Stomach smooth muscle (tissue), 2 donors: Measurements from ENCODE around the gene TRAF3.

Source experiments
- H3K27ac ChIP-seq: one replicate; pipeline ENCODE4 v1.7.0; 2013; ENCODE audit warnings: mild to moderate bottlenecking, low read length, inconsistent platforms
- H3K27me3 ChIP-seq, 2 donors: one replicate each; pipeline ENCODE4 v1.7.0; 2013; ENCODE audit warnings: low read length in 2 of 2; ENCODE audit not compliant: insufficient read depth in 2 of 2, control insufficient read depth in 1 of 2
- H3K36me3 ChIP-seq, 2 donors: one replicate each; pipeline ENCODE4 v1.7.0; 2013; ENCODE audit warnings: low read length in 2 of 2; ENCODE audit not compliant: control insufficient read depth in 2 of 2, insufficient read depth in 2 of 2
- H3K4me1 ChIP-seq: one replicate; pipeline ENCODE4 v1.7.0; 2013; ENCODE audit warnings: low read length; ENCODE audit not compliant: control insufficient read depth, insufficient read depth
- H3K4me3 ChIP-seq, 2 donors: one replicate each; pipeline ENCODE4 v1.7.0; 2013; ENCODE audit warnings: low read length in 2 of 2
- H3K9ac ChIP-seq, 2 donors: one replicate each; pipeline ENCODE4 v1.7.0; 2013; ENCODE audit warnings: low read length in 2 of 2, mild to moderate bottlenecking in 1 of 2
- H3K9me3 ChIP-seq, 2 donors: one replicate each; pipeline ENCODE4 v1.7.0; 2013; ENCODE audit warnings: low read length in 2 of 2; ENCODE audit not compliant: control insufficient read depth in 2 of 2
- donor health status: healthy.
- donor health status: Pancreatic carcinoma.

Gene TRAF3

DNA sequence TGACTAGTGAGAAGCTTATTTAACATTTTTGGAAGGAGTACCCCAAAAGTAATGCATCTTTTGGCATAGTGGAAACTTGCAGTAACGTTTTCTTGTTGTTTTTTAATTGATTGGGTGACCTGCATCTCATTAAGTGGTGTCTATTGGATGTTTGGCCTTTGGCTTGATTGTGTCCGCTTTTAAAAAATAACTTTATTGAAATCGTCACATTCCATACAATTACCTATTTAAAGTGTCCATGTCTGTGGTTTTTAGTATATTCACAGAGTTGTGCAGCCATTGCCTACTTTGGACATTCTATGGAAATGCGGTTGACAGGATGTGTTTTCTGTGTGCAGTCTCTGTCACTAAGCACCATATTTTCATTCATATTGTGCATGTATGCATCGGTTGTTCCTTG is 46.3 kb downstream of the TRAF3 start:
- H3K27me3 ChIP-seq: no peaks in the 10 kb centered on the region
- no peak overlapping the region for H3K9ac ChIP-seq
- no peaks in the 10 kb centered on the region for H3K9me3 ChIP-seq
- H3K4me1 ChIP-seq: peaks cover 2% of the 10 kb centered on the region
- no peak overlapping the region for H3K4me3 ChIP-seq
- H3K27ac ChIP-seq: no peak overlapping the region
- H3K36me3 ChIP-seq: no peaks in the 10 kb centered on the region

DNA sequence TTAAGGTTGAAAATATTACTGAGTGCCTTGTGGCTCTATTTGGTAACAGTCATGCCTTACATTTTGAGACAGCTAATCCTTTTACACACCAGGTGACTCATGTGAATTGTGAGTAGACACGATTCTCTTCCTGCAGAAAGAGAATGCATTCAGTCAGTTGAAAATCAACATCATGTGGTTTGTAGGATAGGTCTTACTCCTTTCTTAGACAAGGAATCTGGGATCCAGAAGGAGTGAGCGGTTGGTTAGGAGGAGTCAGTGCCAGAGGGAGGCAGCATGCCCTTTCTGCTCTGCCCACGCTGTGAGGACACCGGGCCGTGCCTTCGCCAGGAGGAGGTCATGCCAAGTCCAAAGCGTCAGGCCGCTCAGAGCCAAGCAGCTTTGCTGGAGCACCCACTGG is 47.6 kb downstream of the TRAF3 start:
- Histone ChIP-seq H3K9ac (no peak overlapping the region), H3K4me1 (peaks cover 5% of the 10 kb centered on the region), H3K4me3 (no peak overlapping the region), H3K27me3 (no peaks in the 10 kb centered on the region), H3K27ac (no peak overlapping the region), H3K36me3 (no peaks in the 10 kb centered on the region), H3K9me3 (no peaks in the 10 kb centered on the region)

DNA sequence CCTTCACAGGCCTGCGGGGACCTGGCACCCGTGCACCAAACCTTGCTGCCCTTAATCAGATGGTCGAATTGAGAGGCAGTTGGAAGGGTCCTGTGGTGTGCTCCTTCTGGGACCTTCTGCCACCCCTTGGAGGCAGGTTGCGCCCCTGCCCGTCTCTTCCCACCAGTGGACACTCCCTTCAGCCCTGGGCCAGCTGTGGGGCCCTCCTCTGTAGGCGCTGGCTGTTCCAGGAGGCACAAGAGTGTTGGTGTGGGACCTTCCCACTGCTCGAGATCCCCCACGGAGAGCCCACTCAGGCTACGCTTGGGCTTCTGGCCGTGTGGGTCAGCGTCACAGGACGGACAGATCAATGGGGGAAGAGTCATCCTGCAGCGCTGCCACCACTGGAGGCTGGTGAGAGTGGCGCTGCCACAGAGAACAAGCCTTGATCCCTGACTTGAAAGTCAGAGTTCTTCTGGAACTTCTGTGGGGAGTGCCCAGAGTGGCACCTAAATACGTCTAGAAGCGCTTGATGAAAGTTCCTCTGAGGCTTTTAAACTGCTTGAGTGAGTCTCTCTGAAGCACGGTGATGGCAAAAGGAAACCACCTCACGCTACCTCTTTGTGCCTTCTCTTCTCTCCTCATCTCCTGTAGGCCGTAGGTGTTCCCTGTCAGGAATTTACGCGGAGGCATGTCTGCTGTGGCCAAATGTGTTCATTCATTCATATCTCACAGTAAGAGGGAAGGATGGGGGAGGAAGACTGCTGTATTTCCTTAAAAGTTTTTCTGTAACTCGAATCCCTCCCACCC is 48.3 kb downstream of the TRAF3 start:
- H3K27ac ChIP-seq: no peak overlapping the region
- no peaks in the 10 kb centered on the region for H3K36me3 ChIP-seq
- no peaks in the 10 kb centered on the region for H3K9me3 ChIP-seq
- H3K9ac ChIP-seq: no peak overlapping the region
- peaks cover 5% of the 10 kb centered on the region for H3K4me1 ChIP-seq
- H3K4me3 ChIP-seq: no peak overlapping the region
- no peaks in the 10 kb centered on the region for H3K27me3 ChIP-seq

DNA sequence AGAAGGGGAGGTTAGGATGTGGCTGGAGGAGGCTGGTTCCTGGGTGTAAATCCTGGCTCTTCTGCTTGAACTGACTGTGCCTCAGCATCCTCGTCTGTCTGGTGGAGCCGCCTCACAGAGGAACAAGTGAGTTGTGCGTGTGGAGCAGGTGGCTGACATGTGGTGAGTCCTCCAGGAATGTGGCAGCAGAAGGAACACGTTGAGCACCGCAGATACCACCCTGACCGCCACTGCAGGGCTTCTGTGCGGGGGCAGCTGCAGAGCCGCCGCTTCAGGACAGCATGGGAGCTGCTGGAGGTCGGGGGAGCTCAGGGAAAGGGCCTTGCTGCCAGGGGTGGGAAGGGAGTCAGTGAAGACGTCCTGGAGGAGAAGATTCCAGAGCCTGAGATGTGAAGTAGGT is 48.9 kb downstream of the TRAF3 start:
- no peak overlapping the region for H3K4me3 ChIP-seq

DNA sequence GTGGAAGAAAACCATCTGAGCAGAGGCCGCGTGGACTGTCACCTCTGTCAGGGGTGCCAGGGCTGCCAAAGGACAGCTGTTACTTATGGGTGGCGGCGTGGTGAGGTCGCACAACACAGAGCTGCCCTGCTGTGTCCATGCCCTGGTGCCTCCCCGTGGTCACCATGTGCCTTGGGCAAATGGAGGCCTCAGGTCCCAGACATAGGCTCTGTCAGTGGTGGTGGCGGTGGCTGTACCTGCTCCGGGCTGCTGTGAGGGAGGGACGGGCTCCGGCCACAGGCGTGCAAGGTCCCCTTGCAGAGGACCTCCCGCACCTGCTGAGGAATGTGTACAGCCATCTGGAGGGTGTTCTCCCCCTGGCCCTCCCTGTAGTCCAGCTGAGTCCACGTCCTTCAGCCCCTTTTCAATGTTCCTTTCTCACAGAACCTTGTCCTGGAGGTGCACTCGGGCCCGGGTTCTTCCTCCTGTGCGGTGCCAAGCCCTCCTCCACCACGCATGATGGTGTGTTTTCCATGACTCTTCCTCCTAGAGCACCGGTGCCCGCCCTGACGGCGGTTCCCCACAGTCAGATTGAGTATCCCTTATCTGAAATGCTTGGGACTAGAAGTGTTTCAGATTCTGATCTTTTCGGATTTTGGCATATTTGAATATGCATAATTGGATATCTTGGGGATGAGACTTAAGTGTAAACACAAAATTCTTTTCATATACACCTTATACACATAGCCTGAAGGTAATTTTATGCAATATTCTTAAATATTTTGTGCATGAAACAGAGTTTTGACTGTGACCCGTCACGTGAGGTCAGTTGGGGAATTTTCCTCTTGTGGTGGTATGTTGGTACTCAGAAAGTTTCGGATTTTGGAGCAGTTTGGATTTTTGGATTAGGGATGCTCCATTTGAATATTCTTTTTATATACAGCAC is 49.8 kb downstream of the TRAF3 start:
- H3K9me3 ChIP-seq: no peaks in the 10 kb centered on the region
- H3K27ac ChIP-seq: no peak overlapping the region
- H3K27me3 ChIP-seq: no peaks in the 10 kb centered on the region
- peaks cover 5% of the 10 kb centered on the region for H3K4me1 ChIP-seq
- H3K9ac ChIP-seq: no peak overlapping the region
- H3K4me3 ChIP-seq: no peak overlapping the region
- peaks cover 0 to 2% of the 10 kb centered on the region in 2 donors for H3K36me3 ChIP-seq

More for the DNA sequence above, 48.9 kb downstream of the TRAF3 start:
- H3K27me3 ChIP-seq: no peaks in the 10 kb centered on the region
- H3K27ac ChIP-seq: no peak overlapping the region
- H3K36me3 ChIP-seq: no peaks in the 10 kb centered on the region
- H3K9ac ChIP-seq: no peak overlapping the region
- no peaks in the 10 kb centered on the region for H3K9me3 ChIP-seq
- peaks cover 5% of the 10 kb centered on the region for H3K4me1 ChIP-seq

DNA sequence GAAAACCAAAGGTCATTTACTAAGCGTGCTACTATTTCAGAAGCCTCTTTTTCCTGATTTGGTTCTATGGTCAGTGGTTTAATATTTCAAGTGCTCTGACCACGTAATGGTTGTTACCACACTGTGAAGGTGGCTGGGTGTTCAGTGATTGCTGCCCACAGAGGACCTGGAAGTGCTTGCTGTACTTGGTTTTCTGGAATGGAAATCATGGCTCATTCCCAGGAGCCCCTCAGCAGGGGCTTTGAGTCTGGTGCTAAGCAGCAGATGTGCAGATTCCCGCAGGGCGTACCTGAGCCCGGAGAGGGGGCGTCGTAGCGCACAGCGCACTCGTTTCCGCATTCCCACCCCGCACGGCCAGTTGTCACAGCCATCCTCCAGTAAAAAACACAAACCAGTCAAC is 50.5 kb downstream of the TRAF3 start:
- Histone ChIP-seq H3K27ac (no peak overlapping the region), H3K4me3 (peak overlapping the region in 1 of 2 donors; percentile 35), H3K27me3 (no peaks in the 10 kb centered on the region), H3K36me3 (peaks cover 0 to 2% of the 10 kb centered on the region in 2 donors), H3K9me3 (no peaks in the 10 kb centered on the region), H3K9ac (no peak overlapping the region), H3K4me1 (peaks cover 5% of the 10 kb centered on the region)

DNA sequence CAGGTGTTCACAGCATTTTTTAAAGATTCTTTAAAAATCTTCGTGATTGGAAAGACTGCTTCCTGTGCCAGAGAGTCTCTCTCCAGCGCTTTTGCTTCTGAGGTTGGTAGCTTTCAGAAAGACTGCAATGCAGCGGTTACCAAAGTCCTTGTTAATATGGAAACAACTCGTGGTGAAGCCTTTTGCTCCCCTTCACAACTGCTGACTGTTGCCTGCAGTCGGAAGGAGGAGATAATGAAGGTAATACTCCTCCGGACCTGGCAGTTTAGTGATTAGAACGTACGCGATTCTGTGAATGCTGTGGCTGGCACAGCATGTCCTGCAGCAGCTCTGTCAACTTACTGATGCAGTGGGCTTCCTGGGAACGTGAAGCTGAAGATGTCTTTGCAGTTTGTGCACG is 50.9 kb downstream of the TRAF3 start:
- H3K4me1 ChIP-seq: peaks cover 5% of the 10 kb centered on the region
- no peak overlapping the region for H3K9ac ChIP-seq
- peak overlapping the region in 1 of 2 donors; percentile 35 for H3K4me3 ChIP-seq
- H3K27ac ChIP-seq: no peak overlapping the region
- H3K9me3 ChIP-seq: no peaks in the 10 kb centered on the region
- no peaks in the 10 kb centered on the region for H3K27me3 ChIP-seq
- H3K36me3 ChIP-seq: peaks cover 0 to 2% of the 10 kb centered on the region in 2 donors

DNA sequence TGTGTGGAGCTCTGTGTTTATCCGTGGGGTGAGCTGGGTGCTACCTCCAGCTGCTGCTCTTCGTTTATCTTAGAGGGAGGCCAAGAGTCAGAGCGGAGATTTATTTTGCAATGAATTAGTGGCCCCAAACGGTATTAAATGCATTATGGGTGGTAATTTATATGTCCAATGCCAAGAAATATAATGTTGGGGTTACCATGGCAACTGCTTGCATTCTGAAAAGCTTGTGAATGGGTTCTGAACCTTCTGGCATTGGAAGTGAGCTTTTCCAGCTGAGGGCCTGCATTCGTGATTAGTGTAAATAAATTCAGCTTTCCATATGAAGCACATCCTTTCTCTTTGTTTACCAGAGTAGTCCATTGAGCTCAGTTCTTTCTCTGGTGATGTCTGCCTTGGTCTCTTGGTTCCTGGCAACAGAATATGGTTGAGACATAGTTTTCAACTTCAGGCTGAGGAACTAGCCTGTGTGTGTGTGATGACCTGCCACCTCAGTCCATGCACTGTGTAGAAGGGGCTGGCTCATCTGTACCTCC is 51.8 kb downstream of the TRAF3 start:
- H3K9ac ChIP-seq: no peak overlapping the region
- H3K9me3 ChIP-seq: no peaks in the 10 kb centered on the region
- no peaks in the 10 kb centered on the region for H3K27me3 ChIP-seq
- no peak overlapping the region for H3K4me3 ChIP-seq
- H3K36me3 ChIP-seq: peaks cover 0 to 2% of the 10 kb centered on the region in 2 donors
- peaks cover 5% of the 10 kb centered on the region for H3K4me1 ChIP-seq
- no peak overlapping the region for H3K27ac ChIP-seq

DNA sequence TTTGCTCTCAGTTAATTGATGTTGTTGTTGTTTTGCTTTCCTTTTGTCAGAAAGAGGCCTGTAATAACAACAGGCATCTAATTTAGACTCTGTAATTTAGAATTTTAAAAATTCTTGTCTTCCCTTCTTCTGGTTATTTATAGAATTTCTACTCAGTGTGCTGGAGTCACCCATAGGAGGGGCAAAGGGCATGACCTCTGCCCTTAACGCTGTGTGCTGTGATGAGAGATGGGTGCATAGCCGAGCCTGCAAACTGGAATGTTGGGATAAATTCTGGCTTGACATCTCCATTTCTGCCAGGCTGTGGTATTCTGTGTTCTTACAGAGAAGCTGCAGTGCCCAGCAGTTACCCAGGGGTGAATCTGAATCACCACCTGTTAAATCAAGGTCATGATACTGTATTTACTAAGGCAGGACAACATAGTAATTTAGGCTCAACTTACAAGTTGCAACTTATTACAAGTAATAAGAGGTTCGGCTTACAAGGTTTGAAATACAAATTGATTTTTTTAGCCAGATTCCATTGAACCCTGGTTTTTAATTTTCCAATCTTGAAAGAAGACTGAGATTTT is 53.3 kb downstream of the TRAF3 start:
- H3K4me1 ChIP-seq: peaks cover 5% of the 10 kb centered on the region
- H3K9me3 ChIP-seq: no peaks in the 10 kb centered on the region
- H3K9ac ChIP-seq: no peak overlapping the region
- H3K27me3 ChIP-seq: no peaks in the 10 kb centered on the region
- no peak overlapping the region for H3K27ac ChIP-seq
- peaks cover 0 to 2% of the 10 kb centered on the region in 2 donors for H3K36me3 ChIP-seq
- H3K4me3 ChIP-seq: no peak overlapping the region

DNA sequence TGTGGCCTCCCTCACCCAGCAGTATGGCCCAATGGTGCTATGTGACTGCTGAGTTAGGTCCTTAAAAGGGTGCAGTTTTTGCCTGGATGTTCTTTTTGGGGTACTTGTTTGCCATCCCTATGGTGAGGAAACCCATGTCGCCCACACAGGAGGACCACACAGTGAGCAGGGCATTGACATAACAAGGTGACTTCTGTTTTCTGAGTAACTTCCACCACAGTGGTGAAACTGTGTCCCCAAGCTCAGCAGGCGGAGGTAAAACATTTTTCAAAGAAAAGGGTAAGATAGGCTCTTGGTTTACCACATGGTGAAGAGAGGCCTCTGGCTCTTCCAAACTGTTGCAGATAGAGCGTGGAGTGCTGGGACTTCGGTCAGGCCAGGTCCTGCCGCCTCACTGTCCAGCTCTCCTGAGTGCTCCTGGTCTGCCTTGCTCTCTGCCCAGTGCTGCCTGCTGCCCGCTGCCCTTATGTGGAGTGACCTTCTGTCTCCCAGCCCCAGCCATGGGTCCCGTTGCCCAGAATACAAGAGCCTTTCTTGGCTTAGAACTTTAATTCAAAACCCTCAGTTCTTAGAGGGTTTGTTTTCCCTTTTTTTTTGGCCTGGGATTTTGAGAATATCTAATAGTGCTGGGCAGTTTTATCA is 54.0 kb downstream of the TRAF3 start:
- H3K27me3 ChIP-seq: no peaks in the 10 kb centered on the region
- peaks cover 4% of the 10 kb centered on the region for H3K4me1 ChIP-seq
- H3K27ac ChIP-seq: no peak overlapping the region
- peaks cover 0 to 2% of the 10 kb centered on the region in 2 donors for H3K36me3 ChIP-seq
- no peak overlapping the region for H3K9ac ChIP-seq
- no peaks in the 10 kb centered on the region for H3K9me3 ChIP-seq
- H3K4me3 ChIP-seq: no peak overlapping the region
